ENCODE measurements around the gene HMGCL. TPM values are rescaled to one million over a fixed set of nuclear protein-coding genes. Genes with fewer than 3 reads are reported as not detected.
A peak's percentile ranks its signal among the peaks of the same experiment; 100 is the strongest.
"Not testable (repeated sequence)": the region's sequence is repeated elsewhere in the genome, so short reads cannot be mapped to it uniquely, and the experiment has no call there.

The HMGCL gene
- total RNA-seq, 2 donors from 2014 or later = 66.2 to 110 TPM

GRCh38 chr1:23787701-23788100 is 37.5 kb downstream of the HMGCL start:
- H3K9me3 ChIP-seq = no peaks in the 10 kb centered on the region
- no peak overlapping the region for H3K27ac ChIP-seq
- H3K4me3 ChIP-seq = no peak overlapping the region
- H3K4me1 ChIP-seq = peaks cover 11% of the 10 kb centered on the region
- no peak for TF ChIP-seq CTCF (IDR thresholded peaks at IDR 0.05)
- DNase-seq = no peak
- no peaks in the 10 kb centered on the region for H3K36me3 ChIP-seq
- H3K27me3 ChIP-seq = no peaks in the 10 kb centered on the region
- intact Hi-C loops (cut with DNase I) = no loop called here
- H3K9ac ChIP-seq (ENCODE audit: low read depth in 2 of 2, low read length in 2 of 2) = no peak overlapping the region

GRCh38 chr1:23784846-23785245 is 40.4 kb downstream of the HMGCL start:
- Histone ChIP-seq H3K9me3 (no peaks in the 10 kb centered on the region), H3K27ac (no peak overlapping the region), H3K4me1 (no peaks in the 10 kb centered on the region), H3K4me3 (no peak overlapping the region), H3K27me3 (no peaks in the 10 kb centered on the region), H3K9ac (ENCODE audit: low read depth in 2 of 2, low read length in 2 of 2) (no peak overlapping the region), H3K36me3 (no peaks in the 10 kb centered on the region)
- DNase-seq = no peak
- intact Hi-C loops (cut with DNase I) = no loop called here
- TF ChIP-seq CTCF (IDR thresholded peaks at IDR 0.05) = no peak

DNA sequence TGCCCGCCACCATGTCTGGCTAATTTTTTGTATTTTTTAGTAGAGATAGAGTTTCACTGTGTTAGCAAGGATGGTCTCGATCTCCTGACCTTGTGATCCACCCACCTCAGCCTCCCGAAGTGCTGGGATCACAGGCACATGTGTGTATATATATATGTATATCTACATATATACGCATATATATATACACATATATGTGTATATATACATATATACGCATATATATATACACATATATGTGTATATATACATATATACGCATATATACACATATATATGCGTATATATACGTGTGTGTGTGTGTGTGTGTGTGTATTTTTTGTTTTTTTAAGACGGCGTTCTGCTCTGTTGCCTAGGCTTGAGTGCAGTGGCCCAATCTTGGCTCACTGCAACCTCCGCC is 42.1 kb downstream of the HMGCL start:
- H3K36me3 ChIP-seq; H3K27ac ChIP-seq; DNase-seq; H3K4me1 ChIP-seq; intact Hi-C loops (cut with DNase I); H3K9ac ChIP-seq (ENCODE audit: low read depth in 2 of 2, low read length in 2 of 2); H3K4me3 ChIP-seq; H3K27me3 ChIP-seq; H3K9me3 ChIP-seq: not testable (repeated sequence)

GRCh38 chr1:23779826-23780371 is 45.3 kb downstream of the HMGCL start:
- no peaks in the 10 kb centered on the region for H3K27me3 ChIP-seq
- no peak for TF ChIP-seq CTCF (IDR thresholded peaks at IDR 0.05)
- no peaks in the 10 kb centered on the region for H3K36me3 ChIP-seq
- no peak for DNase-seq
- no peak overlapping the region for H3K4me3 ChIP-seq
- H3K4me1 ChIP-seq = peaks cover 5% of the 10 kb centered on the region
- H3K27ac ChIP-seq = no peak overlapping the region
- no peak overlapping the region for H3K9ac ChIP-seq (ENCODE audit: low read depth in 2 of 2, low read length in 2 of 2)
- intact Hi-C loops (cut with DNase I) = no loop called here
- H3K9me3 ChIP-seq = no peaks in the 10 kb centered on the region

DNA sequence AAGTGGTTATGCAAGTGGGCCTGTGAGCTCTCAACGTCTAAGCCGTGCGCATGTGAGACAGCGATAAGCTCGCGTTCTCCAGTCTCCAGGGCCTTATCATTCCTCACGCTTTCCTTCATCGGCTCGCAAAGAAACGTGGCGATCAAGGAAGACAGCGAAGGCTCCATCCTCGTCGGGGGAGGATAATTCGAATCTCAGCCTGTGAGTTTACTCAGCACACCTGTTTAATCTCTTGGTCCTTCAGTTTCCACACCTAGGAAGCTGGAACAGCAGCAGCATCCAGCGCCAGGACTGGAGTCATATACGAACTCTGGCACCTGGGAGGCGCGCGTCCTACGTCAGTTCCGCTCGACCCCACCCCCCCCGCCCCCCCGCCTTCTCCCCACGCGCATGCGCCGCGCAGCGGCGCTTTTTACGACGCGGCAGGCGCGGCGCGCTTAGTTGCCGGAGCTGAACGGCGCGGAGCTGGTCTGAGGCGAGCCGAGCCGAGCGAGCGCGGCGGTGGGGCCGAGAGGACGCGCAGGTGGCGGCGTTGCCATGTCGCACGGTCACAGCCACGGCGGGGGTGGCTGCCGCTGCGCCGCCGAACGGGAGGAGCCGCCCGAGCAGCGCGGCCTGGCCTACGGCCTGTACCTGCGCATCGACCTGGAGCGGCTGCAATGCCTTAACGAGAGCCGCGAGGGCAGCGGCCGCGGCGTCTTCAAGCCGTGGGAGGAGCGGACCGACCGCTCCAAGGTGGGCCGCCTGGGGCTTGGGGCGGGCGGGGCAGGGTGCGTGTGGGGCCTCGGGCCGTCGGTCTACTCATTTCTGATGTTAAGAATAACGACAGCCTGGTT is 47.0 kb downstream of the HMGCL start, which contains the start of gene PITHD1:
Gene PITHD1 (plus strand): TSS at position 440 of the 836 bp plus-strand sequence. CDS start 98 bp downstream, at position 538.
- Histone ChIP-seq H3K27ac (peak within 1 kb of the TSS; percentile 77), H3K9ac (ENCODE audit: low read depth in 2 of 2, low read length in 2 of 2) (peak within 1 kb of the TSS; percentile 91 to 99), H3K4me1 (peaks cover 5% of the 10 kb centered on the region), H3K4me3 (peak within 1 kb of the TSS; percentile 86), H3K27me3 (no peaks in the 10 kb centered on the region), H3K9me3 (no peaks in the 10 kb centered on the region), H3K36me3 (no peaks in the 10 kb centered on the region)
- TF ChIP-seq CTCF (IDR thresholded peaks at IDR 0.05) = no peak
- DNase-seq = peak; percentile 86
- intact Hi-C loops (cut with DNase I) = no loop called here

DNA sequence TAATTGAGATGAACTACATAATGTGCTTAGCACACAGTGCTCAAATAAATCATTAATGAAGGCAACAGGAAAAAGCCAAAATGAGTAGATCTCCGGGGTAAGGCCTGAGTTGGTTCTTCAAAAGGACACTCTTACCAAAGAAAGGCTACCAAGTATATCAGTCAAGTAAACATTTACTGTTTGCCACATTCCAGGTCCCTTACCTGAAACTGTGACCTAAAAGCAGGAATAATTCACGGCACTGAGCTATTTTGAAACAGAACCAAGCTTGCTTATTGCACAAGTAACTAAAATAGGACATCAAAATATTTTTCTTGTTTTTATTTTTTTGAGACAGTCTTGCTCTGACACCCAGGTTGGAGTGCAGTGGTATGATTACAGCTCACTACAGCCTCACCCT is 49.0 kb downstream of the HMGCL start:
- no peak overlapping the region for H3K27ac ChIP-seq
- DNase-seq = no peak
- no peaks in the 10 kb centered on the region for H3K36me3 ChIP-seq
- H3K4me1 ChIP-seq = peaks cover 5% of the 10 kb centered on the region
- H3K9me3 ChIP-seq = no peaks in the 10 kb centered on the region
- TF ChIP-seq CTCF (IDR thresholded peaks at IDR 0.05) = no peak
- H3K27me3 ChIP-seq = no peaks in the 10 kb centered on the region
- no peak overlapping the region for H3K4me3 ChIP-seq
- intact Hi-C loops (cut with DNase I) = no loop called here
- no peak overlapping the region for H3K9ac ChIP-seq (ENCODE audit: low read depth in 2 of 2, low read length in 2 of 2)

Data from colonic mucosa (tissue), 4 donors.